Measurements from ENCODE around the gene TPRX1.
A peak's percentile ranks its signal among the peaks of the same experiment; 100 is the strongest.
"Not testable (repeated sequence)": the region's sequence is repeated elsewhere in the genome, so short reads cannot be mapped to it uniquely, and the experiment has no call there.

Gene TPRX1

GRCh38 chr19:47804451-47804850, at the start of gene TPRX1:
Gene TPRX1, minus strand, starts transcription at chr19:47804551. Its CDS starts 12 bp downstream, at chr19:47804539.
- DNase-seq = not testable (repeated sequence)

- no peak for DNase-seq
These were observed 48.7 kb upstream of the TPRX1 start for GRCh38 chr19:47853003-47853402.

GRCh38 chr19:47848823-47849473, 44.6 kb upstream of the TPRX1 start:
- DNase-seq = no peak

- no peak for DNase-seq
These were observed 44.1 kb upstream of the TPRX1 start for GRCh38 chr19:47848425-47848822.

GRCh38 chr19:47842941-47843340, 38.6 kb upstream of the TPRX1 start:
- DNase-seq = no peak

- no peak for DNase-seq
These were observed 35.6 kb upstream of the TPRX1 start for GRCh38 chr19:47839913-47840312.

GRCh38 chr19:47839411-47839810, 35.1 kb upstream of the TPRX1 start:
- no peak for DNase-seq

- no peak for DNase-seq
These were observed 31.7 kb upstream of the TPRX1 start for GRCh38 chr19:47836038-47836437.

GRCh38 chr19:47832723-47833122, 28.4 kb upstream of the TPRX1 start:
- DNase-seq = no peak

- DNase-seq = no peak
These were observed 22.4 kb upstream of the TPRX1 start for GRCh38 chr19:47826800-47827199.

GRCh38 chr19:47824396-47824795, 20.0 kb upstream of the TPRX1 start:
- no peak for DNase-seq

GRCh38 chr19:47821460-47822020, 17.2 kb upstream of the TPRX1 start, which contains the start of gene CRX:
Gene CRX, plus strand, starts transcription at chr19:47821937. Its CDS starts 12,507 bp downstream, at chr19:47834444.
- DNase-seq = no peak

- no peak for DNase-seq
These were observed 16.1 kb upstream of the TPRX1 start for GRCh38 chr19:47820410-47820809.

- DNase-seq = no peak
These were observed 15.5 kb upstream of the TPRX1 start for GRCh38 chr19:47819858-47820257.

GRCh38 chr19:47818221-47818620, 13.9 kb upstream of the TPRX1 start:
- not testable (repeated sequence) for DNase-seq

GRCh38 chr19:47816270-47816669, 11.9 kb upstream of the TPRX1 start:
- DNase-seq = not testable (repeated sequence)

GRCh38 chr19:47813995-47814328, 9.6 kb upstream of the TPRX1 start:
- no peak for DNase-seq

GRCh38 chr19:47813304-47813994, 9.1 kb upstream of the TPRX1 start:
- peak; percentile 28 for DNase-seq

GRCh38 chr19:47806435-47806834, 2.1 kb upstream of the TPRX1 start:
- no peak for DNase-seq

GRCh38 chr19:47805313-47805712, 962 bp upstream of the TPRX1 start:
- DNase-seq = no peak

- DNase-seq = not testable (repeated sequence)
These were observed 680 bp downstream of the TPRX1 start for GRCh38 chr19:47803671-47804070.

GRCh38 chr19:47803148-47803547, 1.2 kb downstream of the TPRX1 start:
- DNase-seq = not testable (repeated sequence)

- DNase-seq = no peak
These were observed 1.8 kb downstream of the TPRX1 start for GRCh38 chr19:47802521-47803043.

GRCh38 chr19:47801270-47801669, 3.1 kb downstream of the TPRX1 start:
- no peak for DNase-seq

All from fibroblast of upper back skin (primary cell).